Epithelial cell of esophagus (primary cell): Measurements from ENCODE around the gene HES6.

Source experiments
- DNase-seq: peaks from one replicate; pipeline ENCODE4 v3.0.0; 2010; ENCODE audit warnings: low read depth
- H3K4me3 ChIP-seq: 2 replicates; pipeline ENCODE4 v1.5.1; 2011; ENCODE audit warnings: mild to moderate bottlenecking, low read length, control low read depth
- TF ChIP-seq, protein P1 (sequence below): IDR thresholded peaks from 2 replicates; pipeline ENCODE4 v1.5.1; 2011; ENCODE audit warnings: low read depth, mild to moderate bottlenecking, low read length, control low read depth, inconsistent platforms; ENCODE audit not compliant: insufficient read depth; ENCODE audit errors: missing control alignments

The HES6 gene

DNA sequence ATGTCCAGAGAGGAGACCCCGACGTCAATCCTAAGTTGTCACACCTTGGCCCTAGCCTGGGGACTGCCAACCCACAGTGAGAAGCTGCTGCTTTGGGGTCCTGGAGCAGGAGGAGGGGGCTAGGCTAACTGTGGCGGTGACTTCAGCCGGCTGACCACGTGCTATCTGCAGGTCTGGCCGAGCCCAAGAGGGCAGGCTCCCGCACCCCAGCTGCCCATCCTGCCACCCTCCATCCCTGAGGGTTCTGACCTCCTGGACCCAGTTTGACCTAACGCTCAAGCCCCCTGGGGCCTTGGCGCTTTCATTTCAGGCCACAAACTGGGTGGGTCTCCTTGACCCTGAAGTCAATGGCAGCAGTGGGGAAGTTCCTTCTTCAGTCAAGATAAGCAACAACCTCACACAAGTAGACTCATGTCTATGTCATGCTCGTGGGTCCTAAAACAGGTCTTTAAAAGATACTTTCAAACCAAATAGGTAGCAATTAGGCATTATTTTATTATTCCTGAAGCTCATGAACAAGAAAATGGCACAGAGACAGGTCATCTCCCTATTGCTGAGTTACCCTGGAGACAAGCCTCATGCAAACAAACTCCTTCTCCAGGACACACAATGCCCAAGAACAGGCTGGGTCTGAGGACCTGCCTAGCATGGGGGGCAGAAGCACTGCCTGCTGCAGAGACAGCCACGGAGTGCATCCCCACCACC lies 2.3 kb downstream of the HES6 start:
- no peak overlapping the region for H3K4me3 ChIP-seq
- TF ChIP-seq, protein P1, sequence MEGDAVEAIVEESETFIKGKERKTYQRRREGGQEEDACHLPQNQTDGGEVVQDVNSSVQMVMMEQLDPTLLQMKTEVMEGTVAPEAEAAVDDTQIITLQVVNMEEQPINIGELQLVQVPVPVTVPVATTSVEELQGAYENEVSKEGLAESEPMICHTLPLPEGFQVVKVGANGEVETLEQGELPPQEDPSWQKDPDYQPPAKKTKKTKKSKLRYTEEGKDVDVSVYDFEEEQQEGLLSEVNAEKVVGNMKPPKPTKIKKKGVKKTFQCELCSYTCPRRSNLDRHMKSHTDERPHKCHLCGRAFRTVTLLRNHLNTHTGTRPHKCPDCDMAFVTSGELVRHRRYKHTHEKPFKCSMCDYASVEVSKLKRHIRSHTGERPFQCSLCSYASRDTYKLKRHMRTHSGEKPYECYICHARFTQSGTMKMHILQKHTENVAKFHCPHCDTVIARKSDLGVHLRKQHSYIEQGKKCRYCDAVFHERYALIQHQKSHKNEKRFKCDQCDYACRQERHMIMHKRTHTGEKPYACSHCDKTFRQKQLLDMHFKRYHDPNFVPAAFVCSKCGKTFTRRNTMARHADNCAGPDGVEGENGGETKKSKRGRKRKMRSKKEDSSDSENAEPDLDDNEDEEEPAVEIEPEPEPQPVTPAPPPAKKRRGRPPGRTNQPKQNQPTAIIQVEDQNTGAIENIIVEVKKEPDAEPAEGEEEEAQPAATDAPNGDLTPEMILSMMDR, result no peak
- DNase-seq, result no peak

DNA sequence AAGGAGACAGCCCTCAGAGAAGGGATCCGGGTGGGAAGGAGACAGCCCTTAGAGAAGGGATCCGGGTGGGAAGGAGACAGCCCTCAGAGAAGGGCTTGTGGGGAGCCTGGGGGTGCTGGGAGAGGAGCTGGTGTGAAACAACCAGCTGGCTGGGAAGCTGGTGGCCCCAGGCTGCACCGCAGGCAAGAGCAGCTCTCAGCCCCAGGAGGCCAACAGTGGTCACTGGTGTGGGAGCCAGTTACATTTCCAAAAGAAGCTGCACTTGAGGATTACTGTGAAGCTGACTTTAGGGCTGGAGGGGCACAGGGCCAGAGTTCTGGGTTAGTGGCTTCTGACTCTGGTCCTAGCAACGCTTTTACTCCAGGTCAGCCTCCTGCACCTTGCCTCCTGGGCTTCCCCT lies 3.3 kb downstream of the HES6 start:
- TF ChIP-seq, protein P1, result no peak
- no peak for DNase-seq
- no peak overlapping the region for H3K4me3 ChIP-seq

DNA sequence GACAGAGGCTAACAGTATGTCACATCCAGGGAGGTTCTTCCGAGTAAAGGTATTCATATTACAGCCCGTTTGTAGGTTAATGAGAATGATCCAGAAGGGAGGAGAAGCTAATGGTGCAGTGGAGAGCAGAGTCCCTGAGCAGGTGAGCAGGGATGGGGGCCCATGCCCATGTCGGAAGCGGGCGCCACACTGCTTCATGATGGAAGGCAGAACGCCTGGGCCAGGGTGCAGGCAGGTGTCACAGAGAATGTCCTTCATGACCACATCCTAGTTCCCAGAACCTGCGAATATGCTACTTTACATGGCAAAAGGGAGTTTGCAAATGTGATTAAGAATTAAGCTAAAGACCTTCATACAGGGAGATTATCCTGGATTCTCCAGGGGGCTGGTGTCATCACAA lies 4.0 kb downstream of the HES6 start:
- no peak for DNase-seq
- H3K4me3 ChIP-seq, result no peak overlapping the region
- TF ChIP-seq, protein P1, result no peak

DNA sequence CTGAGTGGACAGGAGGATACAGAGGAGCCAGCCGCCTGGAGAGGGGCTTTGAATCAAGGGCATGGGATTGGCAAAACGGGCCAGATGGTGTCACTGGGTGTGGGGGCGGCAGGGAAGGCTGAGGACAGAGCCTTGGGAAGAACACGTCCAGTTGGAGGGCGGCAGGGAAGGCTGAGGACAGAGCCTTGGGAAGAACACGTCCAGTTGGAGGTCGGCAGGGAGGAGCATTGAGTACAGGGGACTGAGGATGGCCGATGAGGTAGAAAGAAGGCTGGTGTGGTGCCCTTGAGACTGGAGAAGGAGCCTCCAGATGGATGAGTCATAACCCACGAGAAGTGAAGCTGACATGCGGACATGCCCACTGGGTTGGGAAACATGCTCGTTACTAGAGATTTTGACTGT lies 4.5 kb downstream of the HES6 start:
- no peak overlapping the region for H3K4me3 ChIP-seq
- TF ChIP-seq, protein P1, result no peak
- peak; percentile 57 for DNase-seq

DNA sequence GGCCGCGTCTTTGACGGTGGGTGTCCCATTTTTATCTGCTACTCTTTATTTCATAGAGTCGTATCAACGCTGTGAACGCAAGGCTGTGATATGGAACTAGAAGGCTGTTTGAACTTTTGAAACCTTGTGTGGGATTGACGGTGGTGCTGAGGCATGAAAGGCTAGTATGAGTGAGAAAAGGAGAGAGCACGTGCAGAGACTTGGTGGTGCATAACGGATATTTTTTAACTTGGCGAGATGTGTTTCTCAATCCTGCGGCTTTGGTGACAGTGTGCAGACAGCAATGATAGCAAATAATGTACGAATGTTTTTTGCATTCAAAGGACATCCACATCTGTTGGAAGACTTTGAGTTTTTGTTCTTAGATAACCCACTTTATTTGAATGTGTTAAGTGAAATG lies 6.2 kb downstream of the HES6 start:
- no peak overlapping the region for H3K4me3 ChIP-seq
- DNase-seq, result no peak
- TF ChIP-seq, protein P1, result no peak

DNA sequence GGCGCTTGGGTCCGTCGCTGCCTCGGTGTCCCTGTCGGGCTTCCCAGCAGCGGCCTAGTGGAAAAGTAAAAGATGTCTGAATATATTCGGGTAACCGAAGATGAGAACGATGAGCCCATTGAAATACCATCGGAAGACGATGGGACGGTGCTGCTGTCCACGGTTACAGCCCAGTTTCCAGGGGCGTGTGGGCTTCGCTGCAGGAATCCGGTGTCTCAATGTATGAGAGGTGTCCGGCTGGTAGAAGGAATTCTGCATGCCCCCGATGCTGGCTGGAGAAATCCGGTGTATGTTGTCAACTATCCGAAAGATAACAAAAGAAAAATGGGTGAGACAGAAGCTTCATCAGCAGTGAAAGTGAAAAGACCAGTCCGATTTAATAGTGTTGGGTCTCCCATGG lies 8.0 kb downstream of the HES6 start:
- TF ChIP-seq, protein P1, result no peak
- DNase-seq, result no peak
- peak overlapping the region; percentile 47 for H3K4me3 ChIP-seq

DNA sequence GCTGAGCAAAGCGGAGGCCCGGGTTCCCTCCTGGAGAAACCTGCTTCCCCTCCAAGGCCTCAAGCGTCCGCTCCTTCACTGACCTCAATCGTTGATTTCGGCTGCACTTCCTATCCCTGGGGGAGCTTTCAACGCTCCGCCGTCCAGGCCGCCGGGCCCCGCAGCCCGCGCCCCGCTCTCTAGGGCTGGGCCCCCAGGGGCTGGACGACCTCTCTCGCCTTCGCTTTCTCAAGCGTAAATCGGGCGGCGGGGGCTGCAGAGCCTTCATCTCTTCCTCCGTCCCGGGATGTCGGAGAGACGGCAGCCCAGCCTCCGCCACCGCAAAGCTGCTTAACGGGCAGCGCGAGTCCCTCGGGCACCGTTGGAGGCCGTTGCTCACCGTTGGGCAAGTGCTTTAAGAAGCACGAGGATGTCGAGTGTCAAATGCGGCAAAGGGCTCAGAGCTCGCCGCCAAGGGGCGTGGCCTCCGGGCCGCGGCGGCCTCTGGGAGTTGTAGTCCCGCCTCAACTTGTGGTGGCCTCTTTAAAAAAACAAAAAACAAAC lies 8.5 kb downstream of the HES6 start:
- DNase-seq, result peak; percentile 74
- H3K4me3 ChIP-seq, result peak overlapping the region; percentile 47
- TF ChIP-seq, protein P1, result no peak
